AG08395 (cell line): ENCODE data around the gene NEK11.

Experiments used
- DNase-seq: peaks from one replicate; pipeline ENCODE4 v3.0.0; 2012; ENCODE audit warnings: mixed read lengths, low spot score

NEK11 gene

GRCh38 chr3:131026321-131027151 is at the start of gene NEK11, which contains the start of gene ASTE1:
Gene NEK11, plus strand, starts transcription at chr3:131026877. Its CDS starts 2,832 bp downstream, at chr3:131029709.
Gene ASTE1, minus strand, starts transcription at chr3:131026825. Its CDS starts 1,519 bp downstream, at chr3:131025306.
- DNase-seq = peak; percentile 92

- DNase-seq = no peak
These were observed 47.6 kb upstream of the NEK11 start for GRCh38 chr3:130979117-130979516.

- DNase-seq = no peak
These were observed 45.2 kb upstream of the NEK11 start for GRCh38 chr3:130981469-130981868.

- no peak for DNase-seq
These were observed 36.4 kb upstream of the NEK11 start for GRCh38 chr3:130990282-130990681.

GRCh38 chr3:130991126-130991525 is 35.6 kb upstream of the NEK11 start:
- DNase-seq = no peak

GRCh38 chr3:130992344-130992743 is 34.3 kb upstream of the NEK11 start:
- DNase-seq = no peak

GRCh38 chr3:130997289-130997688 is 29.4 kb upstream of the NEK11 start:
- DNase-seq = no peak

- no peak for DNase-seq
These were observed 25.6 kb upstream of the NEK11 start for GRCh38 chr3:131001071-131001470.

GRCh38 chr3:131004603-131005002 is 22.1 kb upstream of the NEK11 start:
- no peak for DNase-seq

- no peak for DNase-seq
These were observed 19.4 kb upstream of the NEK11 start for GRCh38 chr3:131007256-131007655.

- DNase-seq = no peak
These were observed 18.9 kb upstream of the NEK11 start for GRCh38 chr3:131007782-131008181.

GRCh38 chr3:131008326-131008725 is 18.4 kb upstream of the NEK11 start:
- no peak for DNase-seq

- DNase-seq = no peak
These were observed 17.0 kb upstream of the NEK11 start for GRCh38 chr3:131009698-131010097.

- no peak for DNase-seq
These were observed 7.7 kb upstream of the NEK11 start for GRCh38 chr3:131018970-131019369.

GRCh38 chr3:131020122-131020693 is 6.5 kb upstream of the NEK11 start:
- no peak for DNase-seq

GRCh38 chr3:131025539-131025938 is 1.1 kb upstream of the NEK11 start:
- DNase-seq = no peak

GRCh38 chr3:131028844-131029243 is 2.2 kb downstream of the NEK11 start:
- no peak for DNase-seq

GRCh38 chr3:131031660-131032059 is 5.0 kb downstream of the NEK11 start:
- peak; percentile 13 for DNase-seq

GRCh38 chr3:131033480-131034080 is 6.9 kb downstream of the NEK11 start:
- DNase-seq = no peak

- peak; percentile 63 for DNase-seq
These were observed 9.6 kb downstream of the NEK11 start for GRCh38 chr3:131036200-131036816.

- DNase-seq = peak; percentile 60
These were observed 10.3 kb downstream of the NEK11 start for GRCh38 chr3:131036986-131037385.

GRCh38 chr3:131038326-131038725 is 11.6 kb downstream of the NEK11 start:
- DNase-seq = no peak
